ENCODE results near the gene C2CD2L. TPM values are rescaled to one million over a fixed set of nuclear protein-coding genes. Genes with fewer than 3 reads are reported as not detected.

Gene C2CD2L
- total RNA-seq, 2 experiments from 2014 or later = 10.6 to 19.0 TPM

DNA sequence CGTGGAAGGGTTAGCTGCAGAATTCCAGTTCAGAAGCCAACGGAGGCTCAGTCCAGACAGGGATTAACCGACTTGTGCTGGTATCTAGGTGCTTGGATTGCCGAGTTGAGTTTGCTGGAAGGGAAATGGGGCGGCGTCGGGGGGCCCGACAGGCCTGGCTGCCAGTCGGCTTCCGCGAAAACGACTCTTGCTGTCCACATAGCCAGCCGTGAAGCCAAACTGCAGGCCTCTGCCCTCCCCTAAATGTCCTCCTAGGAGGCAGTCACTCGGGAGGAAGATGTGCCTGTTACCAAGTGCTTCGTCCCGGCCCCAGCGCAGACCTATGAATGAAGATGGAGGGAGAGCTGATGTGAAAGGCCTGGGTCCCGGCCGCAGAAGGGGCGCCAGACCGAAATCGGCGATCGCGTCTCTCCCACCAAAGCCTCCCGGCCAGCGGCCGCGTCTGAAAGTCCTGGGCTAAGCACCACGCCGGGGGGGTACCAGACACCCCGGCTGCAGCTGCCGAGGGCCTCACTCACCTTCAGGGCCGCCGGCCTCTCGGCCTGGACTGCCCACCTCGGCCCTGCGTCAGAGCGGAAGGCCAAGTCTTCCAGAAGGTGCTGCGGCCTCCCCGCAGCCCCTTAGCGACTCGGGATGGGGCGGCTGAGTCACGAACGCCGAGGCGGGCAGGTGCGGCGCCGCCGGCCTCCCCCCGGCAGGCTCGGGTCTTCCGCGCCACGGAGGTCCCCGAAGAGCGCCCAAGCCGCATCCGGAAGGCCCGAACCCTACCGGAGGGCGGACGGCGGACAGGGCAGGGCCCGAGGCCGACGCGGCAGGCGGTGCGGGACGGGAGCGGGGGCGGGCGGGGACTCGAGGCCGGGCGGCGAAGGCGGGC is 13.0 kb upstream of the C2CD2L start:
- Histone ChIP-seq H2AFZ (ENCODE audit: low read length) (no peak overlapping the region), H3K4me3 (ENCODE audit: low read depth, low read length, poor library complexity, severe bottlenecking) (peak overlapping the region; percentile 81), H3K79me2 (ENCODE audit: insufficient read depth, low read depth, low read length) (peaks cover 38% of the 10 kb centered on the region), H4K20me1 (ENCODE audit: insufficient read depth, low read length) (peaks cover 23% of the 10 kb centered on the region), H3K9me2 (ENCODE audit: insufficient read depth, low read length) (no peaks in the 10 kb centered on the region), H3K4me2 (ENCODE audit: low read length) (peak overlapping the region; percentile 79), H3K27ac (ENCODE audit: low read depth, low read length, poor library complexity, severe bottlenecking) (peak overlapping the region; percentile 79), H3K4me1 (ENCODE audit: insufficient read depth, low read length, poor library complexity, severe bottlenecking) (peaks cover 71% of the 10 kb centered on the region), H3K36me3 (ENCODE audit: insufficient read depth, low read length) (peaks cover 77% of the 10 kb centered on the region), H3K9me3 (ENCODE audit: low read length) (no peaks in the 10 kb centered on the region)
- ChIA-PET CTCF (ENCODE audit: unreplicated experiment) (interaction anchor here (0.6 kb wide), 1 partner anchor 9 kb away, joined by 3 read pairs; the partner anchor contains the start of gene HMBS), POLR2A (interaction anchor here (0.6 to 5.4 kb wide), 6 partner anchors 9 to 102 kb away, joined by 4 to 41 read pairs (median 6); partner anchors contain the start of genes C2CD2L and HMBS)
- BruUV-seq (replicated peaks) = no TSS peak
- intact Hi-C loops (cut with micrococcal nuclease; ENCODE audit: unreplicated experiment) = loop anchor here (2.0 kb wide), 3 partner anchors 75 to 165 kb away; partner anchors contain the start of genes RPS25 and TRAPPC4
- TF ChIP-seq EZH2phosphoT487 (IDR thresholded peaks at IDR 0.05; ENCODE audit: borderline replicate concordance, low read depth, low read length) = no peak
- no peak for TF ChIP-seq CTCF (conservative IDR thresholded peaks at IDR 0.05; ENCODE audit: low read length)
- DNase-seq (ENCODE audit: low spot score) = peak; percentile 58

- no TSS peak for BruUV-seq (replicated peaks)
- Histone ChIP-seq H3K79me2 (ENCODE audit: insufficient read depth, low read depth, low read length) (peaks cover 39% of the 10 kb centered on the region), H4K20me1 (ENCODE audit: insufficient read depth, low read length) (peaks cover 23% of the 10 kb centered on the region), H3K4me2 (ENCODE audit: low read length) (peak overlapping the region; percentile 79), H3K9me2 (ENCODE audit: insufficient read depth, low read length) (no peaks in the 10 kb centered on the region), H2AFZ (ENCODE audit: low read length) (no peak overlapping the region), H3K4me3 (ENCODE audit: low read depth, low read length, poor library complexity, severe bottlenecking) (peak overlapping the region; percentile 81), H3K4me1 (ENCODE audit: insufficient read depth, low read length, poor library complexity, severe bottlenecking) (peaks cover 66% of the 10 kb centered on the region), H3K27ac (ENCODE audit: low read depth, low read length, poor library complexity, severe bottlenecking) (peak overlapping the region; percentile 79), H3K36me3 (ENCODE audit: insufficient read depth, low read length) (peaks cover 77% of the 10 kb centered on the region), H3K9me3 (ENCODE audit: low read length) (no peaks in the 10 kb centered on the region)
- intact Hi-C loops (cut with micrococcal nuclease; ENCODE audit: unreplicated experiment) = loop anchor here (1.0 to 5.0 kb wide), 6 partner anchors 27 to 302 kb away; partner anchors contain the start of genes DDX6, HYOU1, RPS25 and TRAPPC4
- DNase-seq (ENCODE audit: low spot score) = no peak
- ChIA-PET CTCF (ENCODE audit: unreplicated experiment) (no interaction called here), POLR2A (interaction anchor here (0.6 to 5.4 kb wide), 7 partner anchors 10 to 102 kb away, joined by 4 to 41 read pairs (median 6); partner anchors contain the start of genes C2CD2L, HMBS and VPS11)
- TF ChIP-seq EZH2phosphoT487 (IDR thresholded peaks at IDR 0.05; ENCODE audit: borderline replicate concordance, low read depth, low read length) = no peak
- peak; percentile 68 for TF ChIP-seq CTCF (conservative IDR thresholded peaks at IDR 0.05; ENCODE audit: low read length)
These were observed 12.4 kb upstream of the C2CD2L start for GRCh38 chr11:119094816-119095065.
